T47D (cell line): ENCODE results near the gene PRKCA.
"Not testable (repeated sequence)": the region's sequence is repeated elsewhere in the genome, so short reads cannot be mapped to it uniquely, and the experiment has no call there.

Source experiments
- DNase-seq, 2 experiments: peaks; one replicate each; pipeline versions ENCODE4 v3.0.0 to v3.0.0-alpha.2; 2011 to 2012; ENCODE audit warnings: low read depth in 1 of 2, low spot score in 1 of 2
- JUND ChIP-seq: IDR thresholded peaks from 2 replicates; pipeline ENCODE4 v1.6.1; 2012; ENCODE audit warnings: low read depth
- in situ Hi-C: cut with HindIII; loops from 2 replicates; pipeline ENCODE4 v1.10.0; 2016; ENCODE audit warnings: low sequenced_read_pairs, low pct_unique_long_range_greater_than_20kb

PRKCA gene

DNA sequence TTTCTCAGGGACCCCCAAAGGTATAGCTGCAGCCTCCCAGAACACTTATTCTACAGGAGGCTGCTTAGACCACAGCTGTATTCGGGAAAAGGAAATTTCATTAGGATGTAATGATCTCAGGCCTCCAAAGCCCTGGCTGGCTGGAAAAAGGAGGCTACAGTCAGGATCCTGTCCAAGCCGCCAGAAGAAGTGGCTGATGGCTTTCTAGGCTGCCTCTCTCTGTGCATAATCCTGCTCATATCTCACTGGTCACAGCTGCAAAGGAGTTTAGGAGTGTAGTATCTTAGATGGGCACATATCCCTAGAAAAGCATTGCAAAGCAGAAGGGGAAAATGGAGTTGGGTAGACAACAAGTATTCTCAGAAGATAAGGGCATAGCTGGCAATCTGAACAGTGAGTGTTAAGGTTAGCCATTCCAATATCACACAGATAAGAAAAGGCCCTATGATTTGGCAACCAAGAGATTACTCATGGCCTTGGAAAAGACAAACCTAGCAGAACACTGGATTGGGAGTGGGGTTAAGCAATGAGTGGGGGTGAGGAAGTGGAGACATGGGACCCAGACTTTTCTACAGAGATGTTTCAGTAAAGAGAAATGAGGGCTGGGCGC, 26.0 kb upstream of the PRKCA start:
- in situ Hi-C loops = no loop called here
- DNase-seq = no peak
- TF ChIP-seq JUND = no peak

DNA sequence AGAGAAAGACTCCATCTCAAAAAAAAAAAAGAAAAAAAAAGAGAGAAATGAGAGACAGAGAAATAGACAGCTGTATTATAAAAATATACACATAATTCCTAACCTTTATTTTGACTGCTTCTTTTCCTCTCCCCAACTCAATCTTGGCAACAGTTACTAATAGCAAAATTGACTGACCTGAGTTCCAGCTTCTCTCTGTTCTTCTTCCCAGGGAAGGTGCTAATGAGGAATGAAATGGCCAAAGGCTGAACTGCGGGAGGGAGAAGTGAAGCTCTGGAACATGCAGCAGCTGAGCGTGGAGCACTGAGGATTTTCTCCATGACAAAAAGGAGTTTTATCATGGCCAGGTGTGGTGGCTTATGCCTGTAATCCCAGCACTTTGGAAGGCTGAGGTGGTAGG, 25.2 kb upstream of the PRKCA start:
- in situ Hi-C loops = no loop called here
- no peak for DNase-seq
- no peak for TF ChIP-seq JUND

- in situ Hi-C loops = no loop called here
- TF ChIP-seq JUND = no peak
- no peak for DNase-seq
Observed at GRCh38 chr17:66281661-66282369, 20.6 kb upstream of the PRKCA start.

GRCh38 chr17:66283296-66283934, 19.0 kb upstream of the PRKCA start:
- TF ChIP-seq JUND = no peak
- DNase-seq = no peak
- in situ Hi-C loops = no loop called here

- no peak for DNase-seq
- in situ Hi-C loops = no loop called here
- TF ChIP-seq JUND = no peak
Observed at GRCh38 chr17:66283971-66284370, 18.4 kb upstream of the PRKCA start.

GRCh38 chr17:66285149-66285548, 17.3 kb upstream of the PRKCA start:
- in situ Hi-C loops = no loop called here
- no peak for DNase-seq
- TF ChIP-seq JUND = no peak

DNA sequence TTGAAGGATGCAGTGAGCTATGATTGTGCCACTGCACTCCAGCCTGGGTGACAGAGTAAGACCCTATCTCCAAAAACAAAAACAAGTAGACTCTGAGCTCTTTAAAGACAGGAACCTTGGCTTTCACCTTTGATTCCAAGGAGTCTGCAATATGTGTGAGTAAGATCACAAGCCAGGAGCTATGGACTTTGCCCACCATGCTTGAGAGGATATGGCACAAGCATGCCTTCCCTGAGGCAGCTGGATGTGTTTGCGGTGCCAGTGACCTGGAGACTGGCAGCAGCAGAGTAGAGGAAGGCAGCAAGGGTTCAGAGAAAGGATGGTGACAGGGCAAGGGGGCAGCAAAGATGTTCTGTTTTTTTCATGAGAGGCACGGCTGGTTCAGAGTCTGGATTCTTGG, 14.5 kb upstream of the PRKCA start:
- in situ Hi-C loops = no loop called here
- DNase-seq = no peak
- TF ChIP-seq JUND = no peak

GRCh38 chr17:66290101-66290722, 12.2 kb upstream of the PRKCA start:
- DNase-seq = no peak
- in situ Hi-C loops = no loop called here
- TF ChIP-seq JUND = no peak

DNA sequence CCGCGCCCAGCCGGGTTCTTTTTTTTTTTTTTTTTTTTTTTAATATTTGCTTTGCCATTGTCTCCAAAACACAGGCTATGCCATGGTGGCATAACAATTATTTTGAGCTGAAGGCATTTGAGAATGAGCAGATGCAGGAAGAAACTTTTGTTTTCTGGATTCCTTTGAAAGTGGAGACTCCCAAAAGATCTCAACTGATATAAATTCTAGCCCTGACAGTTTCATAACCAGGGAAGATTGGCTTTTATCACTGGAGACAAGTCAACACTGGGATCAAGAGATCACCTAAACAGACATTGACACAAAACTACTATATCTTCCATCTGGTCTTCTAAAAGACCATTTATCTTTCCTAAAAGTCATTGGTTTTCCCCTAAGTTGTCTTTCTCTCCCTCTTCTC, 10.1 kb upstream of the PRKCA start:
- DNase-seq = no peak
- TF ChIP-seq JUND = no peak
- in situ Hi-C loops = no loop called here

GRCh38 chr17:66296289-66296725, 6.1 kb upstream of the PRKCA start:
- in situ Hi-C loops = no loop called here
- no peak for TF ChIP-seq JUND
- peak in 1 of 2 experiments; percentile 23 for DNase-seq

DNA sequence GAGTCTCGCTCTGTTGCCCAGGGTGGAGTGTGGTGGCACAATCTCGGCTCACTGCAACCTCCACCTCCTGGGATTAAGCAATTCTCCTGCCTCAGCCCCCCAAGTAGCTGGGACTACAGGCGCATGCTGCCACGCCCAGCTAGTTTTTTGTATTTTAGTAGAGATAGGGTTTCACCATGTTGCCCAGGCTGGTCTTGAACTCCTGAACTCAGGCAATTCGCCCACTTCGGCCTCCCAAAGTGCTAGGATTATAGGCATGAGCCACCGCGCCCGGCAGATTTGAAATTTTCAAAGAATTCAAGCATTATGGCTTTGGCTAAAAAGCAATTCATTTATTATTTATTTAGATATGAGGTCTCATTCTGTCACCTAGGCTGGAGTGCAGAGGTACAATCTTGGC, 5.0 kb upstream of the PRKCA start:
- DNase-seq = not testable (repeated sequence)

DNA sequence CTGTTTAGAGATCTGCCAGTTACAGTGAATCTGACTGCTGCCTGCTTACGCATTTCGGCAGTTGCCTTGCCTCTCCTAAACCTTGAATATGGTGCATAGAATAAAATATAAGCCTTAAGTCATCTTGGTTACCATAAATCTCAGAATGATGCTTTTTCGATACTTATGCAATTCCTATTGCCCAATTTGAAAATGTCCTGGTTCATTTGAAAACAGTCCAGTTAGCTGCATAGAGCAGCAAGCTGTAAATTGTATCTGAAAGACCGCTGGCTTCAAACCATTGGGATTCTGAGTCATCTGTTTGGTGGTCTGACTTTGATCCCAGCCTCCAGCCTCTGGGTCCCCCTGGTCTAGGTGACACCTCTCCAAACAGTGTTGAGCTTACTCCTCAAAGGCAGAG, 2.7 kb upstream of the PRKCA start:
- in situ Hi-C loops = no loop called here
- no peak for TF ChIP-seq JUND
- DNase-seq = no peak

More for the DNA sequence above, 5.0 kb upstream of the PRKCA start:
- in situ Hi-C loops = not testable (repeated sequence)

GRCh38 chr17:66300956-66301355, 1.5 kb upstream of the PRKCA start:
- no peak for DNase-seq
- no peak for TF ChIP-seq JUND
- in situ Hi-C loops = no loop called here
